PC-3 (cell line): ENCODE measurements around the gene OASL. TPM values are rescaled to one million over a fixed set of nuclear protein-coding genes. Genes with fewer than 3 reads are reported as not detected.

Experiments
- ATAC-seq: fragments of 200-7000 bp; cut with Tn5 transposase; 2 replicates; pipeline ENCODE4 v1.9.1; 2020; ENCODE audit warnings: mild to moderate bottlenecking, moderate library complexity
- BruUV-seq: library from RNA; stranded (reverse); fragments of 400-500 nt; replicated peaks from 2 replicates; lab custom pipeline; 2021; lab: Mats Ljungman, UMichigan
- CTCF ChIA-PET: fragments of 300-600 bp; sonication (Branson Sonifier 250); formaldehyde crosslinking; loops from one replicate; lab custom pipeline; 2022; ENCODE audit warnings: antibody characterized with exemption; lab: Charles Lee
- POLR2A ChIA-PET: fragments of 300-600 bp; sonication (Branson Sonifier 250); formaldehyde crosslinking; loops from one replicate; lab custom pipeline; 2022; ENCODE audit warnings: antibody characterized with exemption; ENCODE audit not compliant: unreplicated experiment; lab: Charles Lee
- DNase-seq: peaks from one replicate; pipeline ENCODE4 v3.0.0-alpha.2; 2015
- H2AFZ ChIP-seq: fragments of 300-600 bp; sonication (generic); 2 replicates; pipeline ENCODE4 v1.6.0; 2016; ENCODE audit warnings: antibody characterized with exemption, low read length
- H3F3A ChIP-seq: fragments of 300-600 bp; sonication (generic); one replicate; pipeline ENCODE4 v1.6.0; 2017; ENCODE audit warnings: antibody characterized with exemption, low read length, control low read depth, mild to moderate bottlenecking; ENCODE audit not compliant: unreplicated experiment
- H3K27ac ChIP-seq: fragments of 300-600 bp; sonication (generic); 2 replicates; pipeline ENCODE4 v1.5.1; 2016; ENCODE audit warnings: mild to moderate bottlenecking, low read length
- H3K27me3 ChIP-seq: fragments of 300-600 bp; sonication (generic); 2 replicates; pipeline ENCODE4 v1.6.1; 2016; ENCODE audit warnings: low read length, mixed read lengths
- H3K36me3 ChIP-seq: fragments of 300-600 bp; sonication (generic); 2 replicates; pipeline ENCODE4 v1.6.1; 2016; ENCODE audit warnings: low read depth, mixed run types, low read length, mixed read lengths
- H3K4me1 ChIP-seq: fragments of 300-600 bp; sonication (generic); 2 replicates; pipeline ENCODE4 v1.5.1; 2016; ENCODE audit warnings: low read length; ENCODE audit not compliant: insufficient read depth
- H3K4me2 ChIP-seq: fragments of 300-600 bp; sonication (generic); 2 replicates; pipeline ENCODE4 v1.6.0; 2016; ENCODE audit warnings: low read length
- H3K4me3 ChIP-seq: fragments of 300-600 bp; sonication (generic); 2 replicates; pipeline ENCODE4 v1.5.1; 2016; ENCODE audit warnings: mild to moderate bottlenecking, low read length, mixed read lengths
- H3K79me2 ChIP-seq: fragments of 300-600 bp; sonication (generic); 2 replicates; pipeline ENCODE4 v1.6.1; 2017; ENCODE audit warnings: low read length, mixed read lengths
- H3K9ac ChIP-seq: fragments of 300-600 bp; sonication (generic); 2 replicates; pipeline ENCODE4 v1.6.0; 2016; ENCODE audit warnings: mild to moderate bottlenecking, low read length
- H3K9me2 ChIP-seq: fragments of 300-600 bp; sonication (generic); replicated peaks from 2 replicates; pipeline ENCODE4 v1.6.1; 2016; ENCODE audit warnings: mixed run types, low read length, mixed read lengths
- H3K9me3 ChIP-seq: fragments of 300-600 bp; sonication (generic); 2 replicates; pipeline ENCODE4 v1.6.1; 2016; ENCODE audit warnings: low read length, mixed read lengths
- H4K20me1 ChIP-seq: fragments of 300-600 bp; sonication (generic); 2 replicates; pipeline ENCODE4 v1.6.1; 2016; ENCODE audit warnings: low read length, mixed read lengths
- CTCF ChIP-seq: fragments of 300-600 bp; sonication (generic); conservative IDR thresholded peaks from 2 replicates; pipeline ENCODE4 v1.5.1; 2017; ENCODE audit warnings: antibody characterized with exemption, low read depth, mild to moderate bottlenecking, low read length
- EZH2 ChIP-seq: fragments of 300-600 bp; sonication (generic); IDR thresholded peaks from one replicate; pipeline ENCODE4 v1.6.1; 2017; ENCODE audit warnings: antibody characterized with exemption, mild to moderate bottlenecking, low read length; ENCODE audit not compliant: unreplicated experiment
- EZH2phosphoT487 ChIP-seq: fragments of 300-600 bp; sonication (generic); IDR thresholded peaks from 2 replicates; pipeline ENCODE4 v1.6.1; 2018; ENCODE audit warnings: mild to moderate bottlenecking, antibody characterized with exemption, low read length, borderline replicate concordance
- intact Hi-C: fragments of 100-400 bp; cut with micrococcal nuclease; formaldehyde crosslinking; loops from 2 replicates; pipeline ENCODE4 v1.9.0; 2023
- total RNA-seq: library from RNA; depleted of rRNA; stranded (reverse); fragments of >200 nt; gene quantifications from 2 replicates; pipeline ENCODE4 v1.2.3, GENCODE V29; 2014

The OASL gene
- total RNA-seq, 1 experiment from 2014 or later = 7.6 TPM

- H2AFZ ChIP-seq = no peak overlapping the region
- BruUV-seq = no TSS peak
- H3K36me3 ChIP-seq = no peaks in the 10 kb centered on the region
- H3K9me2 ChIP-seq = no peaks in the 10 kb centered on the region
- H3K79me2 ChIP-seq = no peaks in the 10 kb centered on the region
- H3K4me1 ChIP-seq = no peaks in the 10 kb centered on the region
- H3K27me3 ChIP-seq = no peaks in the 10 kb centered on the region
- no peaks in the 10 kb centered on the region for H3K9me3 ChIP-seq
- ATAC-seq = no peak
- POLR2A ChIA-PET = no interaction called here
- H3K4me2 ChIP-seq = no peak overlapping the region
- H3F3A ChIP-seq = no peaks in the 10 kb centered on the region
- no peak overlapping the region for H3K9ac ChIP-seq
- DNase-seq = no peak
- intact Hi-C loops = no loop called here
- no peaks in the 10 kb centered on the region for H4K20me1 ChIP-seq
- H3K27ac ChIP-seq = no peak overlapping the region
- TF ChIP-seq CTCF (no peak), EZH2phosphoT487 (no peak), EZH2 (no peak)
- CTCF ChIA-PET = no interaction called here
- no peak overlapping the region for H3K4me3 ChIP-seq
Observed at GRCh38 chr12:120988658-120989057, 50.4 kb downstream of the OASL start.

- BruUV-seq = no TSS peak
- CTCF ChIA-PET = no interaction called here
Observed at GRCh38 chr12:120988234-120988633, 50.8 kb downstream of the OASL start.

More at GRCh38 chr12:120988234-120988633, 50.8 kb downstream of the OASL start:
- no peaks in the 10 kb centered on the region for H3F3A ChIP-seq
- H2AFZ ChIP-seq = no peak overlapping the region
- H3K9me3 ChIP-seq = no peaks in the 10 kb centered on the region
- H3K9ac ChIP-seq = no peak overlapping the region
- H3K36me3 ChIP-seq = no peaks in the 10 kb centered on the region
- no peak overlapping the region for H3K4me2 ChIP-seq
- no peaks in the 10 kb centered on the region for H3K79me2 ChIP-seq
- no peak for TF ChIP-seq CTCF
- no peak for TF ChIP-seq EZH2
- no peak for TF ChIP-seq EZH2phosphoT487
- intact Hi-C loops = no loop called here
- H3K4me1 ChIP-seq = no peaks in the 10 kb centered on the region
- no peaks in the 10 kb centered on the region for H4K20me1 ChIP-seq
- no peaks in the 10 kb centered on the region for H3K27me3 ChIP-seq
- H3K9me2 ChIP-seq = no peaks in the 10 kb centered on the region
- no peak overlapping the region for H3K27ac ChIP-seq
- POLR2A ChIA-PET = no interaction called here
- DNase-seq = no peak
- no peak for ATAC-seq
- no peak overlapping the region for H3K4me3 ChIP-seq
